ENCODE data around the gene WWOX.

WWOX gene

DNA sequence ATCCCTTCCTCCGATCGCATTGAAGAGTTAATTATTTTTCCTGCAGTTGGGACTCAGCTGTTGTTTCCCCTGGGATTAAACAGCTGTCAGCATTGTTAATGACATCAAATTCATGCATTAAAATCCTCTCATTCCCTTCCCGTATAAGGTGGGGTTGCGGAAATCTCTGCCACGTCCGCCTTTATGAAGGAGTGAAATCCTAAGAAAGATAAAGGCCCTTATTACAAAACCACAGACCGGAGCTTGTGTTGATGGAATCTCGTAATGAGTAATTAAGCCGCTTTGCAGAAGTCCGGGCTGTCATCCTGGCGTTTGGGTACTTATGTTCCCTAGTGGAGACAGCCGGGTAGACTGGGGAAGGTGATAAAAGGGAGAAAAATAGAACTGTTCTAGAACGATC, 873.5 kb downstream of the WWOX start:
- H3K9me3 ChIP-seq = no peaks in the 10 kb centered on the region
- H3K36me3 ChIP-seq = no peaks in the 10 kb centered on the region
- TF ChIP-seq, protein P1, sequence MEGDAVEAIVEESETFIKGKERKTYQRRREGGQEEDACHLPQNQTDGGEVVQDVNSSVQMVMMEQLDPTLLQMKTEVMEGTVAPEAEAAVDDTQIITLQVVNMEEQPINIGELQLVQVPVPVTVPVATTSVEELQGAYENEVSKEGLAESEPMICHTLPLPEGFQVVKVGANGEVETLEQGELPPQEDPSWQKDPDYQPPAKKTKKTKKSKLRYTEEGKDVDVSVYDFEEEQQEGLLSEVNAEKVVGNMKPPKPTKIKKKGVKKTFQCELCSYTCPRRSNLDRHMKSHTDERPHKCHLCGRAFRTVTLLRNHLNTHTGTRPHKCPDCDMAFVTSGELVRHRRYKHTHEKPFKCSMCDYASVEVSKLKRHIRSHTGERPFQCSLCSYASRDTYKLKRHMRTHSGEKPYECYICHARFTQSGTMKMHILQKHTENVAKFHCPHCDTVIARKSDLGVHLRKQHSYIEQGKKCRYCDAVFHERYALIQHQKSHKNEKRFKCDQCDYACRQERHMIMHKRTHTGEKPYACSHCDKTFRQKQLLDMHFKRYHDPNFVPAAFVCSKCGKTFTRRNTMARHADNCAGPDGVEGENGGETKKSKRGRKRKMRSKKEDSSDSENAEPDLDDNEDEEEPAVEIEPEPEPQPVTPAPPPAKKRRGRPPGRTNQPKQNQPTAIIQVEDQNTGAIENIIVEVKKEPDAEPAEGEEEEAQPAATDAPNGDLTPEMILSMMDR (IDR thresholded peaks at IDR 0.05) = no peak
- H3K4me1 ChIP-seq (ENCODE audit: control insufficient read depth in 1 of 2, insufficient read depth in 1 of 2, low read depth in 1 of 2, low read length in 1 of 2) = no peaks in the 10 kb centered on the region
- H3K27ac ChIP-seq = no peak overlapping the region
- no peak overlapping the region for H3K4me3 ChIP-seq (ENCODE audit: low read depth in 1 of 2, low read length in 1 of 2)
- no peaks in the 10 kb centered on the region for H3K27me3 ChIP-seq

- Histone ChIP-seq H3K27me3 (no peaks in the 10 kb centered on the region), H3K36me3 (no peaks in the 10 kb centered on the region), H3K27ac (no peak overlapping the region), H3K4me1 (ENCODE audit: control insufficient read depth in 1 of 2, insufficient read depth in 1 of 2, low read depth in 1 of 2, low read length in 1 of 2) (no peaks in the 10 kb centered on the region), H3K4me3 (ENCODE audit: low read depth in 1 of 2, low read length in 1 of 2) (no peak overlapping the region), H3K9me3 (no peaks in the 10 kb centered on the region)
- TF ChIP-seq, protein P1 (IDR thresholded peaks at IDR 0.05) = no peak
Observed at GRCh38 chr16:78976212-78976611, 876.8 kb downstream of the WWOX start.

- Histone ChIP-seq H3K4me1 (ENCODE audit: control insufficient read depth in 1 of 2, insufficient read depth in 1 of 2, low read depth in 1 of 2, low read length in 1 of 2) (no peaks in the 10 kb centered on the region), H3K9me3 (no peaks in the 10 kb centered on the region), H3K27ac (no peak overlapping the region), H3K36me3 (no peaks in the 10 kb centered on the region), H3K27me3 (no peaks in the 10 kb centered on the region), H3K4me3 (ENCODE audit: low read depth in 1 of 2, low read length in 1 of 2) (no peak overlapping the region)
- TF ChIP-seq, protein P1 (IDR thresholded peaks at IDR 0.05) = no peak
Observed at GRCh38 chr16:78980825-78981224, 881.4 kb downstream of the WWOX start.

DNA sequence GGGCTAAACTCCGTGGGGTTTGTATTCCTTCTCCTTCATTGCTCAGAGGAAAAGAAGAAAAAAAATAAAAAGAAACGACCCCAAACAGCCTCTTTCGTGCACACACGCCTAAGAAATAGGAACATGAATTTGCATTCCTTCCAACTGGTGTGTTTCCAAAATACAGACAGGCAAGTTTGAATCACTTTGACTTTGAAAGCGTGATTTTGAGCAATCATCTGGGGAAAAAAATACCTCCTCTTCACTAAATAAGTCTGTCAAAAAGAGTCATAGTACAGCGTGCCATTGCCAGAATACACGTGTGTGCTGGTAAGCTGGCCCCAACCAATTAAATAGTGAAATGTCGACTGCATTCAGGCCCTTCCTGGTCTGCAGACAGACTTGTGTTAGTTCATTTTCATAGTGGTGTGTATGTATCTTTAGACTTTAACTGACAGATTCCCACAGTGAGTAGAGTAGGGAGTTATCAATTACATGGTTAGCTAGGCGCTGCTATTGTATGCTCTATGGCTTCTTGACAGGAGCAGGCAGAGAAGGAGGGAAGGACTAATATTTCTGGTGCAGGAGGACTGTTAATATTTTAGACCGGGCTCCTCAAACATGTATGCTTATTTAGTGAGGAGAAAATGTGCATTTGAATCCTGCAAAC, 882.8 kb downstream of the WWOX start:
- Histone ChIP-seq H3K4me1 (ENCODE audit: control insufficient read depth in 1 of 2, insufficient read depth in 1 of 2, low read depth in 1 of 2, low read length in 1 of 2) (no peaks in the 10 kb centered on the region), H3K9me3 (no peaks in the 10 kb centered on the region), H3K36me3 (no peaks in the 10 kb centered on the region), H3K27me3 (no peaks in the 10 kb centered on the region), H3K4me3 (ENCODE audit: low read depth in 1 of 2, low read length in 1 of 2) (no peak overlapping the region), H3K27ac (no peak overlapping the region)
- TF ChIP-seq, protein P1 (IDR thresholded peaks at IDR 0.05) = no peak

- Histone ChIP-seq H3K4me1 (ENCODE audit: control insufficient read depth in 1 of 2, insufficient read depth in 1 of 2, low read depth in 1 of 2, low read length in 1 of 2) (no peaks in the 10 kb centered on the region), H3K36me3 (no peaks in the 10 kb centered on the region)
- TF ChIP-seq, protein P1 (IDR thresholded peaks at IDR 0.05) = no peak
Observed at GRCh38 chr16:78984324-78984723, 884.9 kb downstream of the WWOX start.

More at GRCh38 chr16:78984324-78984723, 884.9 kb downstream of the WWOX start:
- no peaks in the 10 kb centered on the region for H3K27me3 ChIP-seq
- no peaks in the 10 kb centered on the region for H3K9me3 ChIP-seq
- no peak overlapping the region for H3K4me3 ChIP-seq (ENCODE audit: low read depth in 1 of 2, low read length in 1 of 2)
- no peak overlapping the region for H3K27ac ChIP-seq
